Measurements from ENCODE around the gene GDPD5.

DNA sequence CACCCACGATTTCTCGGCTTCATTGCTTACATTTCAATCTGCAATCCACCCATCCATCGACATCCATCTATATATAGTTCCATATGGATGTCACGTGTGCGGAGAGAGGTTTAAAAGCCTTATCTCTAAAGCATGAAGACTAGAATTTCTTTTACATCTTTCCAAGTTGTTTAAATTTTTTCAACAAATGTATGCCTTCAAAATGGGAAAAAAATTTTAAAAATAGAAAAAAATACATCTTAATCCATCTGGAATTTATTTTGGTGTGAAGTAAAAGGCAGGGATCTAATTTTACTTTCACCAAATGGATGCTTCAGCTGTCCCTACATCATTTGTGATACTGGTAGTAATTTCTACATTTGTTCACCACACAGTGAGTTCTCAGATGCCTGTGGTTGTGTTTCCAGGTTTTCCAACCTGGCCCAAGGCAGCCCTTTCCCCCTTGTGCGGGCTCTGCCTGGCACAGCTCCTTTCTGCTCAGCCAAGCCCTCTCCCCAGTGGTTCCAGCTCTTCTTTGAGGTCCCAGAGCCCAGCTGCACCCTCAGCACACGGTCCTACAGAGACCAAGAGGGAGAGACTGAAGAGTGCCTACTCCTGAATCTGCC lies 55.2 kb downstream of the GDPD5 start:
- TF ChIP-seq ARNTL (CRISPR knock-in tag; IDR thresholded peaks at IDR 0.05; ENCODE audit: borderline replicate concordance, low read depth) (no peak), CSDC2 (CRISPR knock-in tag; IDR thresholded peaks at IDR 0.05) (no peak), RARB (CRISPR knock-in tag; IDR thresholded peaks at IDR 0.05) (no peak), TCF4 (CRISPR knock-in tag; IDR thresholded peaks at IDR 0.05; ENCODE audit: borderline replicate concordance) (no peak), ZFP30 (CRISPR knock-in tag; IDR thresholded peaks at IDR 0.05) (no peak), SNAI2 (CRISPR knock-in tag; IDR thresholded peaks at IDR 0.05) (no peak), ZNF8 (CRISPR knock-in tag; IDR thresholded peaks at IDR 0.05) (no peak), POU6F1 (CRISPR knock-in tag; IDR thresholded peaks at IDR 0.05; ENCODE audit: borderline replicate concordance, low read depth) (no peak)
- TF ChIP-seq, protein P1, sequence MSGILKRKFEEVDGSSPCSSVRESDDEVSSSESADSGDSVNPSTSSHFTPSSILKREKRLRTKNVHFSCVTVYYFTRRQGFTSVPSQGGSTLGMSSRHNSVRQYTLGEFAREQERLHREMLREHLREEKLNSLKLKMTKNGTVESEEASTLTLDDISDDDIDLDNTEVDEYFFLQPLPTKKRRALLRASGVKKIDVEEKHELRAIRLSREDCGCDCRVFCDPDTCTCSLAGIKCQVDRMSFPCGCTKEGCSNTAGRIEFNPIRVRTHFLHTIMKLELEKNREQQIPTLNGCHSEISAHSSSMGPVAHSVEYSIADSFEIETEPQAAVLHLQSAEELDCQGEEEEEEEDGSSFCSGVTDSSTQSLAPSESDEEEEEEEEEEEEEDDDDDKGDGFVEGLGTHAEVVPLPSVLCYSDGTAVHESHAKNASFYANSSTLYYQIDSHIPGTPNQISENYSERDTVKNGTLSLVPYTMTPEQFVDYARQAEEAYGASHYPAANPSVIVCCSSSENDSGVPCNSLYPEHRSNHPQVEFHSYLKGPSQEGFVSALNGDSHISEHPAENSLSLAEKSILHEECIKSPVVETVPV (CRISPR knock-in tag; IDR thresholded peaks at IDR 0.05), result no peak
- TF ChIP-seq, protein P2, sequence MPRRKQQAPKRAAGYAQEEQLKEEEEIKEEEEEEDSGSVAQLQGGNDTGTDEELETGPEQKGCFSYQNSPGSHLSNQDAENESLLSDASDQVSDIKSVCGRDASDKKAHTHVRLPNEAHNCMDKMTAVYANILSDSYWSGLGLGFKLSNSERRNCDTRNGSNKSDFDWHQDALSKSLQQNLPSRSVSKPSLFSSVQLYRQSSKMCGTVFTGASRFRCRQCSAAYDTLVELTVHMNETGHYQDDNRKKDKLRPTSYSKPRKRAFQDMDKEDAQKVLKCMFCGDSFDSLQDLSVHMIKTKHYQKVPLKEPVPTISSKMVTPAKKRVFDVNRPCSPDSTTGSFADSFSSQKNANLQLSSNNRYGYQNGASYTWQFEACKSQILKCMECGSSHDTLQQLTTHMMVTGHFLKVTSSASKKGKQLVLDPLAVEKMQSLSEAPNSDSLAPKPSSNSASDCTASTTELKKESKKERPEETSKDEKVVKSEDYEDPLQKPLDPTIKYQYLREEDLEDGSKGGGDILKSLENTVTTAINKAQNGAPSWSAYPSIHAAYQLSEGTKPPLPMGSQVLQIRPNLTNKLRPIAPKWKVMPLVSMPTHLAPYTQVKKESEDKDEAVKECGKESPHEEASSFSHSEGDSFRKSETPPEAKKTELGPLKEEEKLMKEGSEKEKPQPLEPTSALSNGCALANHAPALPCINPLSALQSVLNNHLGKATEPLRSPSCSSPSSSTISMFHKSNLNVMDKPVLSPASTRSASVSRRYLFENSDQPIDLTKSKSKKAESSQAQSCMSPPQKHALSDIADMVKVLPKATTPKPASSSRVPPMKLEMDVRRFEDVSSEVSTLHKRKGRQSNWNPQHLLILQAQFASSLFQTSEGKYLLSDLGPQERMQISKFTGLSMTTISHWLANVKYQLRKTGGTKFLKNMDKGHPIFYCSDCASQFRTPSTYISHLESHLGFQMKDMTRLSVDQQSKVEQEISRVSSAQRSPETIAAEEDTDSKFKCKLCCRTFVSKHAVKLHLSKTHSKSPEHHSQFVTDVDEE (CRISPR knock-in tag; IDR thresholded peaks at IDR 0.05), result no peak
- TF ChIP-seq, protein P3, sequence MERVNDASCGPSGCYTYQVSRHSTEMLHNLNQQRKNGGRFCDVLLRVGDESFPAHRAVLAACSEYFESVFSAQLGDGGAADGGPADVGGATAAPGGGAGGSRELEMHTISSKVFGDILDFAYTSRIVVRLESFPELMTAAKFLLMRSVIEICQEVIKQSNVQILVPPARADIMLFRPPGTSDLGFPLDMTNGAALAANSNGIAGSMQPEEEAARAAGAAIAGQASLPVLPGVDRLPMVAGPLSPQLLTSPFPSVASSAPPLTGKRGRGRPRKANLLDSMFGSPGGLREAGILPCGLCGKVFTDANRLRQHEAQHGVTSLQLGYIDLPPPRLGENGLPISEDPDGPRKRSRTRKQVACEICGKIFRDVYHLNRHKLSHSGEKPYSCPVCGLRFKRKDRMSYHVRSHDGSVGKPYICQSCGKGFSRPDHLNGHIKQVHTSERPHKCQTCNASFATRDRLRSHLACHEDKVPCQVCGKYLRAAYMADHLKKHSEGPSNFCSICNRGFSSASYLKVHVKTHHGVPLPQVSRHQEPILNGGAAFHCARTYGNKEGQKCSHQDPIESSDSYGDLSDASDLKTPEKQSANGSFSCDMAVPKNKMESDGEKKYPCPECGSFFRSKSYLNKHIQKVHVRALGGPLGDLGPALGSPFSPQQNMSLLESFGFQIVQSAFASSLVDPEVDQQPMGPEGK (CRISPR knock-in tag; IDR thresholded peaks at IDR 0.05; ENCODE audit: borderline replicate concordance), result no peak
